ENCODE data around the gene CLTA.
"Not testable (repeated sequence)": the region's sequence is repeated elsewhere in the genome, so short reads cannot be mapped to it uniquely, and the experiment has no call there.

Gene CLTA

DNA sequence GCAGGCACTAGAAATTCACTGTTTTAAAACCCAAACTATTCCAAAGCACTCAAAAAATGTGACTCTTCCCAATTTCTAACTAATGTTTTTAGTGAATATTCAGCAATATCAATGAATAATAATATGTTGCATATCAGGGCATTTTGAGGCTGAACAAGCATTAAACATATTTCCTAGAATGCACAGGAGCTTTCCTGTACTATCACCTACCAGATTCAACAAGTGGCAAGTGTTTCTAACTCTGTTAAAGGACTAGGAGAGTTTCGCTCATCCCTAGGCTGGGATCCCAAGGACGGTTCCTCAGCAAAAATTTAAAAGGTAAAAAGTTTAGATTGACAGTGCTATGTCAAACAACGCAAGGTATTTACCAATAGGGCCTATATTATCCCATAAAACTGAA is 46.5 kb downstream of the CLTA start:
- no peak for DNase-seq (ENCODE audit: low read depth in 2 of 2, low spot score in 1 of 2)

DNA sequence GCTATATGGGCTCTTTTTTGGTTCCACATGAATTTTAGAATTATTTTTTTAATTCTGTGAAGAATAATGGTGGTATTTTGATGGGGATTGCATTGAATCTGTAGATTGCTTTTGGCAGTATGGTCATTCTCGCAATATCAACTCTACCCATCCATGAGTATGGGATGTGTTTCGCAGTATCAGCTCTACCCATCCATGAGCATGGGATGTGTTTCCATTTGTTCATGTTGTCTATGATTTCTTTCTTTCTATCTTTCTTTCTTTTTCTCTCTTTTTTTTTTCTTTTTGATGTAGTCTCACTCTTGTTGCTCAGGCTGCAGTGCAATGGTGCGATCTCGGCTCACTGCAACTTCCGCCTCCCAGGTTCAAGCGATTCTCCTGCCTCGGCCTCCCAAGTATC is 48.5 kb downstream of the CLTA start:
- DNase-seq (ENCODE audit: low read depth in 2 of 2, low spot score in 1 of 2) = not testable (repeated sequence)

DNA sequence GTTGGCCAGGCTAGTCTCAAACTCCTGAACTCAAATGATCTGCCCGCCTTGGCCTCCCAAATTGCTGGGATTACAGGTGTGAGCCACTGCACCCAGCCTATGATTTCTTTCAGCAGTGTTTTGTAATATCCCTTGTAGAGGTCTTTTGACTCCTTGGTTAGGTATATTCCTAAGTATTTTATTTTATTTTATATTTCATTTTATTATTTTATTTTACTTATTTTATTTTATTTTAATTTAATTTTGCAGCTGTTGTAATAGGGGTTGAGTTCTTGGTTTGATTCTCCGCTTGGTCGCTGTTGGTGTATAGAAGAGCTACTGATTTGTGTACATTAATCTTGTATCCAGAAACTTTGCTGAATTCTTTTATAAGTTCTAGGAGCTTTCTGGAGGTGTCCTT is 49.0 kb downstream of the CLTA start:
- not testable (repeated sequence) for DNase-seq (ENCODE audit: low read depth in 2 of 2, low spot score in 1 of 2)

DNA sequence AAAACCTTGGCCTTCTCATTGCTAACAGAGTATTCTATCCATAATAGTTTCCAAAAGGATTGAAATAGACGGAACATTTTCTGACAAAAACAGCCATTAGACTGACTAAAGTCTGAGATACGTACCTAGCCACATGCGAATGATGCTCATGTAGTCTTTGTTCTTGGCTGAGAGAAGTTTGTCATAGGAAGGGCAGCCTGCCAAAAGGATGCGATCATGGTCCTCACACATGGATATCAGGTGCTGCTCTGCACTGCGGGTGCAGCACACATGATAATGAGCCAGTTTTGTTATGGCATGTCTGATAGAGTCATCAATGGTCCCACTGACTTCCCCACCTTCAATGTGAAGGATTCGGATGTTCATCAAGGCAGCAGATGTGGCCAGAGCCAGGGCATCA is 55.2 kb downstream of the CLTA start:
- no peak for DNase-seq (ENCODE audit: low read depth in 2 of 2, low spot score in 1 of 2)

DNA sequence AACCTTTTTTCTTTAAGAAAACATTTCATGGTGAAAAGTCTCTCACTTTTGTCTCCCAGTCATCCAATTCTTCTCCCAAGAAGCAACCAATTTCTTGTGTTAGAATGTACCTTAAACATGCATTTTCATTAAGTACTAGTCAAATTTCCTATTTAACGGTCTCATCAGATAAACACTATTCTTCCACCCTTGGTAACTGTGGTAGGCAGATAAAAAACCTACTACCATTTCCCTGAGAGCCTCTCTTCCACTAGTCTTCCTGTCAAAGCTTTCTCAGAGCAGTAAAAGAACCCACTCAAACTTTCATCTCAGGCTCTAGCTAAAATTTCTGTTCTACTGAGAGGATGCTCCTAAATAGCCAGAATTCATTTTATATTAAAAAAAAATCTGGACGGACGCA is 56.6 kb downstream of the CLTA start:
- DNase-seq (ENCODE audit: low read depth in 2 of 2, low spot score in 1 of 2) = no peak

DNA sequence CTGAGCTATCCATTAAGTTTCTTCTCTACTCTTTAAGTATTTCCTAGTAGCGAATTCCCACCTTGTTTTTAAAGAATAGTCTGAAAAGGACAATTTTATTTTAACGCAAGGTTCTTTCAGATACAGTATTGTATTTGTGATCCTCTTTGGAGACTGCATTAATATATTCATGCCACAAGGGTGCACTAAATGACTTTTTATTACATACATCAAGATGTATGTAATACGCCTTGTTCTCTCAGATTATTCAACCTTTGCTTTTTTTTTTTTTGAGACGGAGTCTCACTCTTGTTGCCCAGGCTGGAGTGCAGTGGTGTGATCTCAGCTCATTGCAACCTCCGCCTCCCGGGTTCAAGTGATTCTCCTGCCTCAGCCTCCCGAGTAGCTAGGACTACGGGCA is 57.3 kb downstream of the CLTA start:
- not testable (repeated sequence) for DNase-seq (ENCODE audit: low read depth in 2 of 2, low spot score in 1 of 2)

DNA sequence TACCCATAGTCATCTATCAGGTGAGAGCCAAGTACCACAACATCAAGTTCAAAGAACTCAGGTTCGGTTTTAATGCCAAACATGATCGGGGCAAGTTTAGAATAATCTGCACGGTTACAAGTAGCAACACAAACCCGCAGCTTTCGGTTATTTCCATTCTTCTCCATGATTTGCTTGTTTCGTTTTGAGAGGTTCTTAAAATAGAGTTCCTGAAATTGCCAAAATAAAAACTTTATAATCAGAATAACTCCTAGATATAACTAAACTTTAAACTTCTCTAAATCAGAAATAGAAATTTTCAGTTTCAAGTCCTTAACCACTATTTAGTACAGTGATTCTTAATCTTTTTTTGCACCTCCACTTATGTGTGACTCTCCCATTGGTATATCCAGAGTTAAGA is 58.5 kb downstream of the CLTA start:
- DNase-seq (ENCODE audit: low read depth in 2 of 2, low spot score in 1 of 2) = no peak

DNA sequence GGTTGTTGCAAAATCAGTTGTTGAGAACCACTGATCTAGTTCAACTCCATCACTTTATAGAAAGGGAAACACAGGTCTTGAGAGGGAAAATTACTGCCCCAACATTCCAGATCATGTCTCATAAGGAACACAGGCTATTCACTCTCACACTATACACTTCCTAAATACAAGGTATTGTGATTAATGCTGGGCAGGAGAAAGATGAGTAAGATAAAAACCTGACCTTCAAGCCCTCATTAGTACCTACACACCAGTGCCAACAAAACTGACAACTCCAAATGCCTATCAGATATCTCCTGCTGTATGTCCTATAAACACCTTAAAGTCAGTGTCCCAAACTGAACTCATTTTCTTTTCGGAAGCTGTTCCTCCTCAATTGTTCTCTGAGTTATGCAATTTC is 59.4 kb downstream of the CLTA start:
- DNase-seq (ENCODE audit: low read depth in 2 of 2, low spot score in 1 of 2) = no peak

DNA sequence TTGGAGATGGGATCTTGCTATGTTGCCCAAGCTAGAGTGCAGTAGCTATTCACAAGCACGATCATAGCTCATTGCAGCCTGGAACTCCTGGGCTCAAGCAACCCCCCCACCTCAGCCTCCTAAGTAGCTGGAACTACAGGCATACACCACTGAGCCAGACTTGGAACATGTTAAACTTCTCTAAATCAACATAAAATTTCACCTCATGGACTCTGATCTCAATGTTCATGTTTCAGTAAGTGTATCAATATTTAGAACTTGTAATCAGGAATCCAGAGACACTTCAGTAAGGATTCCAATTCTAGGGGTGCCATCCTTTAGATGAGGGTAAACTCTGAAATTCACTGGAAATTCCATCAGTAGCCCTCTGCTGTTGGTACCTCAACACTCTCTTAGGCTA is 60.7 kb downstream of the CLTA start:
- DNase-seq (ENCODE audit: low read depth in 2 of 2, low spot score in 1 of 2) = no peak

DNA sequence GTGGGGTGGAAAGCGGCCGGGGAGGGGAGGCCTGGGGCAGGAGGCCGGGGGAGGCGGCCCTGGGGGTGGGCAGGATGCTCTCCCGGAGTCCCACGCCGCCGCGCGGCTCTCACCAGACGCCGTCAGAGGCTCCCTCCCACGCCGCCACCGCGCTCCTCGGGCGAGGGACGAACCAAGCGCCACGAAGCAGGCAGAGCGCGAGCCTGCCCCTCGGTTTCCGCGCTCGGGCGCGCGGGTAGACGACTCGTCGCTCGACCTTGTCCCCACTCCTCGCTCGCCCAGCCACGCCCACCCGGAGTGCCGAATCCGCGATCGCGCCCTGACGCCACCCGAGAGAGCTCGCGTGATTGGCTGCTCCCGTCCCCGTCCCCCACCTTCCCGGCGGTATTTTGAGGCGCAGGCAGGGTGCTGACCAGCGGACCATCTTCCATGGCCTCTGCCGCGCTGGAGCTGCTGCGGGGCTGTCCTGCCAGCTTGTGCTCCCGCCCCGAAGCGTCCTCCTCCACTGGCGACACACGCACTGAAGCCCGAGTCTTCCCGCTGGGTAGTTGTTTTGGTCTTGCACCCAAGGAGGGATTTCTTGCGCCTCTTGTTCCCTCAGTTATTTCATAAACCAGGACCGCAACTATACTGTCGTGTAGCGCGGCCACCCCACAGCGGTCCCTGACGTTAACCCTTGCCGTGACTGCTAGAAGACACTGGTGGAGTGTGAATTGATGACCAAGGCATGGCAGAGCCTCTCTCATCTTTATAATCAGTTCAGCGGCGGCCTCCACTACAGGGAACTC is 67.7 kb downstream of the CLTA start, which contains the start of gene GNE:
Gene GNE, minus strand, starts transcription at position 241 of the 788 bp plus-strand sequence. CDS start 9,093 bp downstream, outside the sequence.
- peak; percentile 97 for DNase-seq (ENCODE audit: low read depth in 2 of 2, low spot score in 1 of 2)

DNA sequence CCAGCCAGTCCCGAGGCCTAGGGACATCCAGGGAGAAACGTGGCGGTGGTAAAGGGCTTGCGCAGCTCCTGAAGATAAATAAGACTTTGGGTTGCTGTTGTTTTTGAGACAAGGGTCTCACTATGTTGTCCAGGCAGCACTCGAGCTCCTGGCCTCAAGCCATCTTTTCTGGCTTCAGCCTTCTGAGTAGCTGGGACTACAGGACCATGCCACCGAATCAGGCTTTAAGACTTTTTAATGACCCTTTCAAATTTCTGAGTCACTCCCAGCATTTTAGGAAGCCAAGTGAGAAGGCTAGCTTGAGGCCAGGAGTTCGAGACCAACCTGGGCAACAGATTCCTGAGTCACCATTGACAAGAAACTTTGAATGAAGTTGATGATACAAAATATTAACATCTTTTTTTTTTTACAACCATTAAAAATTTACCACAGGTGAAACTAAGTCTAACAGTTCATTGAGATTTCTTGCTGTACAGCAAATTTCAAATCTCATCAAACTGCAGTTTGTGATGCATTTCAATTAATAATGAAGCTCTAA is 68.3 kb downstream of the CLTA start:
- DNase-seq (ENCODE audit: low read depth in 2 of 2, low spot score in 1 of 2) = peak in 1 of 2 donors; percentile 0
